Measurements from ENCODE around the gene HSPA1L. TPM values are rescaled to one million over a fixed set of nuclear protein-coding genes. Genes with fewer than 3 reads are reported as not detected.

The HSPA1L gene
- total RNA-seq, 1 donor from 2014 or later, result 0.98 TPM

DNA sequence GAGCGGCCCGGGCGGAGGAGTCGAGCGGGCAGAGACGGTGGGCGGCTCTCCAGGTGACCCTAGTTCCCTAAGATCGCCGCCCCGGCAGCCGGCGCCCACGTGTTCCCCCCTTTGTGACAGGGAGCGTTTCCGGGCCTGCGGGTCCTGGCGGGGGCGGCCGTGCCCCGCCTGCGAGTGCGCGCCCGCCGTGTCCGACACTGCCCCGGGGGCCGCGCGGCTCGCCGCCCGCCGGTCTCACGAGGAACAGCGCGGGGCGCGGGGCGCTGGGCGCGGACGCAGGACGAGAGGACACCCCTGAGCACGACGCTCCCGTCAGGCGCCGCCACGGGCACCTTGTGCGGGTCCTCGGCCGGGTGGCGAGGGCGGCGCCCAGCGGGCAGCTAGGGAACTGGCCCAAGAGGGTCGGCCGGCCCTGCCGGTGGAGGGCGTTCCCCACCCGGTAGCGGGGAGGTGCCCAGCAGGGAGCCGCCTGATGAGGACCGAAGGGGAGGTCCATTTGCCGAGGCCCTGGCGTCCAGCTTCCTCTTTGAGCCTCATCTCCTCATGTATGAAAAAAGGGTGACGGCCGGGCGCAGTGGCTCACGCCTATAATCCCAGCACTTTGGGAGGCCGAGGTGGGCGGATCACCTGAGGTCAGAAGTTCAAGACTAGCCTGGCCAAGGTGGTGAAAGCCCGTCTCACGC, 19.3 kb downstream of the HSPA1L start, which contains the start of gene VARS1:
Gene VARS1 (minus strand): TSS at position 137 of the 683 bp plus-strand sequence. CDS start 535 bp downstream, outside the sequence.
- no peaks in the 10 kb centered on the region for H3K27me3 ChIP-seq (ENCODE audit: insufficient read depth, low read length)
- peaks cover 42% of the 10 kb centered on the region for H3K79me2 ChIP-seq (ENCODE audit: insufficient read depth, low read length)
- DNase-seq (ENCODE audit: low read depth) (peak; percentile 72), FAIRE-seq (no peak)
- no peaks in the 10 kb centered on the region for H3K9me3 ChIP-seq (ENCODE audit: insufficient read depth, low read depth, low read length)
- peak within 1 kb of the TSS; percentile 89 for H3K4me2 ChIP-seq (ENCODE audit: low read length)
- Mint-ChIP-seq H3K36me3 (ENCODE audit: low read depth, unreplicated experiment) (peaks cover 10% of the 10 kb centered on the region), H3K27me3 (ENCODE audit: low read depth, unreplicated experiment) (no peaks in the 10 kb centered on the region), H3K4me3 (ENCODE audit: unreplicated experiment) (peak within 1 kb of the TSS; percentile 99), H3K27ac (ENCODE audit: unreplicated experiment) (peak within 1 kb of the TSS; percentile 98), H3K9me3 (ENCODE audit: unreplicated experiment) (no peaks in the 10 kb centered on the region), H3K4me1 (ENCODE audit: low read depth, unreplicated experiment) (peaks cover 11% of the 10 kb centered on the region)
- H3K27ac ChIP-seq (ENCODE audit: low read depth, low read length), result peak within 1 kb of the TSS; percentile 94
- H3K4me3 ChIP-seq (ENCODE audit: insufficient read depth, low read depth, low read length), result peak within 1 kb of the TSS; percentile 79
- peak within 1 kb of the TSS; percentile 94 for H3K9ac ChIP-seq (ENCODE audit: low read length)
- H4K20me1 ChIP-seq (ENCODE audit: insufficient read depth, low read length), result peaks cover 11% of the 10 kb centered on the region
- peaks cover 21% of the 10 kb centered on the region for H3K4me1 ChIP-seq (ENCODE audit: insufficient read depth, low read length)
- H3K36me3 ChIP-seq (ENCODE audit: insufficient read depth, low read length), result peaks cover 16% of the 10 kb centered on the region
- H2AFZ ChIP-seq (ENCODE audit: low read depth, low read length), result peak within 1 kb of the TSS; percentile 77
- TF ChIP-seq EZH2 (IDR thresholded peaks at IDR 0.05; ENCODE audit: insufficient read depth, low read length), result no peak
- TF ChIP-seq, protein P1, sequence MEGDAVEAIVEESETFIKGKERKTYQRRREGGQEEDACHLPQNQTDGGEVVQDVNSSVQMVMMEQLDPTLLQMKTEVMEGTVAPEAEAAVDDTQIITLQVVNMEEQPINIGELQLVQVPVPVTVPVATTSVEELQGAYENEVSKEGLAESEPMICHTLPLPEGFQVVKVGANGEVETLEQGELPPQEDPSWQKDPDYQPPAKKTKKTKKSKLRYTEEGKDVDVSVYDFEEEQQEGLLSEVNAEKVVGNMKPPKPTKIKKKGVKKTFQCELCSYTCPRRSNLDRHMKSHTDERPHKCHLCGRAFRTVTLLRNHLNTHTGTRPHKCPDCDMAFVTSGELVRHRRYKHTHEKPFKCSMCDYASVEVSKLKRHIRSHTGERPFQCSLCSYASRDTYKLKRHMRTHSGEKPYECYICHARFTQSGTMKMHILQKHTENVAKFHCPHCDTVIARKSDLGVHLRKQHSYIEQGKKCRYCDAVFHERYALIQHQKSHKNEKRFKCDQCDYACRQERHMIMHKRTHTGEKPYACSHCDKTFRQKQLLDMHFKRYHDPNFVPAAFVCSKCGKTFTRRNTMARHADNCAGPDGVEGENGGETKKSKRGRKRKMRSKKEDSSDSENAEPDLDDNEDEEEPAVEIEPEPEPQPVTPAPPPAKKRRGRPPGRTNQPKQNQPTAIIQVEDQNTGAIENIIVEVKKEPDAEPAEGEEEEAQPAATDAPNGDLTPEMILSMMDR (IDR thresholded peaks at IDR 0.05; ENCODE audit: insufficient read depth, low read depth, low read length), result peak; percentile 40

- Histone ChIP-seq H3K9ac (ENCODE audit: low read length) (peak overlapping the region; percentile 94), H3K79me2 (ENCODE audit: insufficient read depth, low read length) (peaks cover 42% of the 10 kb centered on the region), H3K4me1 (ENCODE audit: insufficient read depth, low read length) (peaks cover 21% of the 10 kb centered on the region), H3K4me3 (ENCODE audit: insufficient read depth, low read depth, low read length) (peak overlapping the region; percentile 79), H2AFZ (ENCODE audit: low read depth, low read length) (peak overlapping the region; percentile 77), H3K9me3 (ENCODE audit: insufficient read depth, low read depth, low read length) (no peaks in the 10 kb centered on the region), H3K27me3 (ENCODE audit: insufficient read depth, low read length) (no peaks in the 10 kb centered on the region), H4K20me1 (ENCODE audit: insufficient read depth, low read length) (peaks cover 11% of the 10 kb centered on the region), H3K27ac (ENCODE audit: low read depth, low read length) (peak overlapping the region; percentile 94), H3K4me2 (ENCODE audit: low read length) (peak overlapping the region; percentile 89), H3K36me3 (ENCODE audit: insufficient read depth, low read length) (peaks cover 18% of the 10 kb centered on the region)
- FAIRE-seq (no peak), DNase-seq (ENCODE audit: low read depth) (no peak)
- TF ChIP-seq, protein P1 (IDR thresholded peaks at IDR 0.05; ENCODE audit: insufficient read depth, low read depth, low read length), result no peak
- TF ChIP-seq EZH2 (IDR thresholded peaks at IDR 0.05; ENCODE audit: insufficient read depth, low read length), result no peak
- Mint-ChIP-seq H3K36me3 (ENCODE audit: low read depth, unreplicated experiment) (peaks cover 10% of the 10 kb centered on the region), H3K27me3 (ENCODE audit: low read depth, unreplicated experiment) (no peaks in the 10 kb centered on the region), H3K4me1 (ENCODE audit: low read depth, unreplicated experiment) (peaks cover 11% of the 10 kb centered on the region), H3K4me3 (ENCODE audit: unreplicated experiment) (peak overlapping the region; percentile 99), H3K27ac (ENCODE audit: unreplicated experiment) (peak overlapping the region; percentile 98), H3K9me3 (ENCODE audit: unreplicated experiment) (no peaks in the 10 kb centered on the region)
Observed at GRCh38 chr6:31794866-31795615, 20.0 kb downstream of the HSPA1L start.

Data from astrocyte (in vitro differentiated cells and primary cell).